Fibroblast of lung (primary cell): ENCODE measurements around the gene MGAT4A.

ENCODE experiments used
- CTCF ChIP-seq, 2 donors: IDR thresholded peaks in 1 of 2; conservative IDR thresholded peaks in 1 of 2; 1 replicate in 1 of 2; 2 replicates in 1 of 2; pipeline ENCODE4 v1.5.1; 2011 to 2012; ENCODE audit warnings: low read length in 2 of 2, control low read depth in 1 of 2, inconsistent platforms in 1 of 2, low read depth in 1 of 2, mild to moderate bottlenecking in 1 of 2
- EZH2 ChIP-seq: IDR thresholded peaks from 2 replicates; pipeline ENCODE4 v1.5.1; 2012; ENCODE audit warnings: low read length, control low read depth, mild to moderate bottlenecking; ENCODE audit errors: missing control alignments

- TF ChIP-seq CTCF (conservative IDR thresholded peaks at IDR 0.05 in 1 of 2, IDR thresholded peaks at IDR 0.05 in 1 of 2; ENCODE audit: low read depth in 1 of 2, low read length in 2 of 2) (no peak), EZH2 (no peak)
These were observed 54.2 kb downstream of the MGAT4A start for GRCh38 chr2:98676742-98677141.
